Progenitor cell of endocrine pancreas (in vitro differentiated cells): ENCODE results near the gene DNAJC13. TPM values are rescaled to one million over a fixed set of nuclear protein-coding genes. Genes with fewer than 3 reads are reported as not detected.

Source experiments
- DNase-seq: peaks from one replicate; pipeline ENCODE4 v3.0.0; 2021; ENCODE audit warnings: low spot score; ENCODE audit not compliant: unreplicated experiment
- H3K27ac Mint-ChIP-seq: 2 replicates; pipeline ENCODE4 v1.8.0; 2021; ENCODE audit warnings: mild to moderate bottlenecking, moderate library complexity, mixed read lengths
- H3K27me3 Mint-ChIP-seq: 2 replicates; pipeline ENCODE4 v1.8.0; 2021; ENCODE audit warnings: mixed read lengths
- H3K36me3 Mint-ChIP-seq: 2 replicates; pipeline ENCODE4 v1.8.0; 2022; ENCODE audit warnings: mixed read lengths; ENCODE audit not compliant: insufficient read depth
- H3K4me1 Mint-ChIP-seq: 2 replicates; pipeline ENCODE4 v1.8.0; 2021; ENCODE audit warnings: low read depth, mixed read lengths
- H3K4me3 Mint-ChIP-seq: 2 replicates; pipeline ENCODE4 v1.8.0; 2021; ENCODE audit warnings: low read depth, mild to moderate bottlenecking, moderate library complexity, mixed read lengths
- H3K9me3 Mint-ChIP-seq: 2 replicates; pipeline ENCODE4 v1.8.0; 2021; ENCODE audit warnings: low read depth, mixed read lengths
- CTCF ChIP-seq: fragments of 200-600 bp; sonication (generic); IDR thresholded peaks from one replicate; pipeline ENCODE4 v1.5.0; 2021; ENCODE audit warnings: antibody characterized with exemption, mild to moderate bottlenecking; ENCODE audit not compliant: unreplicated experiment
- total RNA-seq: library from RNA; stranded (reverse); gene quantifications from 2 replicates; pipeline ENCODE4 v1.2.1, GENCODE V29; 2021

The DNAJC13 gene
- total RNA-seq, 1 donor from 2014 or later, result 37.3 TPM

GRCh38 chr3:132545471-132545870 is 128.2 kb downstream of the DNAJC13 start:
- H3K4me1 Mint-ChIP-seq, result no peaks in the 10 kb centered on the region
- no peaks in the 10 kb centered on the region for H3K36me3 Mint-ChIP-seq
- no peak for DNase-seq
- TF ChIP-seq CTCF, result no peak
- H3K9me3 Mint-ChIP-seq, result no peaks in the 10 kb centered on the region
- no peak overlapping the region for H3K27ac Mint-ChIP-seq
- no peaks in the 10 kb centered on the region for H3K27me3 Mint-ChIP-seq
- H3K4me3 Mint-ChIP-seq, result no peak overlapping the region

DNA sequence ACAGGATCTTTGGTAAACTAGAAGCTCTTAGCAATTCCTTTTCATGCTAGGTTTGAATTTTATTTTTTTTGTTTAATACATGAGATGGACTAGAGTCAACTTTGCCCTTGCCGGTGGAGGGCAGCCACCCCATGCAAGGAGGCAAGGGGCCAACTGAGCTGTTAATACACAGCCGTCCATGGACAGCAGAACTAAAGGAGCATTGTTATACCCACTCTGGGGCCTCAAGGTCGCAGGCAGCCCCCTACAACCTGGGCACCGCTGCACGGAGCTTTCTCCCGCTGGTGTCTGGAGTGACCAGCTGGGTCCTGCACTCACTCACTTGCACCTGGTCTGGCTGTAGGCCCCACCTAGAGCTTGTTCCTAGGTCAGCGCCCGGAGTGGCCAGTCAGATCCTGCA is 131.9 kb downstream of the DNAJC13 start:
- no peaks in the 10 kb centered on the region for H3K27me3 Mint-ChIP-seq
- H3K27ac Mint-ChIP-seq, result no peak overlapping the region
- H3K36me3 Mint-ChIP-seq, result no peaks in the 10 kb centered on the region

GRCh38 chr3:132549890-132550578 is 132.7 kb downstream of the DNAJC13 start:
- no peak overlapping the region for H3K27ac Mint-ChIP-seq
- no peaks in the 10 kb centered on the region for H3K27me3 Mint-ChIP-seq
- H3K4me3 Mint-ChIP-seq, result no peak overlapping the region
- DNase-seq, result no peak
- no peaks in the 10 kb centered on the region for H3K36me3 Mint-ChIP-seq
- H3K9me3 Mint-ChIP-seq, result no peaks in the 10 kb centered on the region
- no peak for TF ChIP-seq CTCF
- peaks cover 5% of the 10 kb centered on the region for H3K4me1 Mint-ChIP-seq

More for the DNA sequence above, 131.9 kb downstream of the DNAJC13 start:
- no peak for TF ChIP-seq CTCF
- H3K4me3 Mint-ChIP-seq, result no peak overlapping the region
- no peak for DNase-seq
- H3K9me3 Mint-ChIP-seq, result no peaks in the 10 kb centered on the region
- peaks cover 1% of the 10 kb centered on the region for H3K4me1 Mint-ChIP-seq

DNA sequence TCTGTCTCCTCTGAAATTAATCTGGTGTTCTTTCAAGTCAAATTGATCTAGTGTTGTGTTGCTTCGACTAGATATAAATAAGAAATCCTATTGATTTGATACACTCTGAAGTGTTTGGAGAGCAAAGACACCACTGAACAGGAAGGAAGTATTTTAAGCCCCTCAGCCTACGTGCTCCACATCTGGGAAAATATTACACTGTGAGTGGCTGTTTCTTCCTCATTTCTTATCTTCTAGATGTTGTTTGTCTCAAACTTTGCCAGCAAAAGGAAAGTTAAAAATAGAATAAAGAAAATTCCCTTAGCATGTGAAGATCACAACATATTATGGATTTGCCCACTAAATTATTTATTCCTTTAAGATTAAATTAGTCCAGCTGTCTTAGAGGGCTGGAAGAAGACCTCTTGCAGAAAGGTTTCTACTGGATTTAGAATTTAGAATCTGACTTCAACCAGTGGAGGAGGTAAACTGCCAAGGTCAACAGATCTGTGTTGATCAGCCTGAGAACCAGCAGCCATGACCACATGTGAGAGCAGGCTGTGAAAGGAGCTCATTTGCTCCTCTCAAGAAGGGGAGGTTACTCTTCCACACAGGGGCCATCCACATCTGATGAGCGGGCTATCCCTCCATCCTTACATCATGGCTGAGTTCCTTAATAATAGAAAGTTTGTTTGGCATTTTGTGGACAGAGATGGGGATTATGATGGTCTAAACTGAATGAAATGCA is 133.4 kb downstream of the DNAJC13 start:
- no peak for DNase-seq
- peaks cover 7% of the 10 kb centered on the region for H3K4me1 Mint-ChIP-seq
- H3K36me3 Mint-ChIP-seq, result no peaks in the 10 kb centered on the region
- no peak for TF ChIP-seq CTCF
- no peaks in the 10 kb centered on the region for H3K9me3 Mint-ChIP-seq
- no peak overlapping the region for H3K27ac Mint-ChIP-seq
- no peak overlapping the region for H3K4me3 Mint-ChIP-seq
- H3K27me3 Mint-ChIP-seq, result no peaks in the 10 kb centered on the region

GRCh38 chr3:132553826-132554225 is 136.5 kb downstream of the DNAJC13 start:
- Mint-ChIP-seq H3K9me3 (no peaks in the 10 kb centered on the region), H3K4me1 (peaks cover 9% of the 10 kb centered on the region), H3K27ac (no peak overlapping the region), H3K36me3 (no peaks in the 10 kb centered on the region), H3K4me3 (no peak overlapping the region), H3K27me3 (no peaks in the 10 kb centered on the region)
- DNase-seq, result no peak
- no peak for TF ChIP-seq CTCF
